Measurements from ENCODE around the gene FBXL4.

The FBXL4 gene

GRCh38 chr6:98847416-98847778, 100.3 kb downstream of the FBXL4 start:
- H3K27me3 ChIP-seq (ENCODE audit: insufficient read depth, poor library complexity, severe bottlenecking): peaks cover 90% of the 10 kb centered on the region
- H3K4me1 ChIP-seq (ENCODE audit: insufficient read depth, poor library complexity, severe bottlenecking): no peaks in the 10 kb centered on the region
- no peaks in the 10 kb centered on the region for H3K36me3 ChIP-seq (ENCODE audit: low read depth)
- TF ChIP-seq CTCF (IDR thresholded peaks at IDR 0.05; ENCODE audit: poor library complexity, severe bottlenecking): no peak
- no peak overlapping the region for H3K4me3 ChIP-seq (ENCODE audit: severe bottlenecking)
- H3K9me3 ChIP-seq (ENCODE audit: severe bottlenecking): no peaks in the 10 kb centered on the region
- DNase-seq (ENCODE audit: low spot score): no peak
- H3K27ac ChIP-seq (ENCODE audit: poor library complexity, severe bottlenecking): no peak overlapping the region
- ATAC-seq (ENCODE audit: low read depth): no peak

- no peak for ATAC-seq (ENCODE audit: low read depth)
- no peak for DNase-seq (ENCODE audit: low spot score)
- TF ChIP-seq CTCF (IDR thresholded peaks at IDR 0.05; ENCODE audit: poor library complexity, severe bottlenecking): peak; percentile 67
- no peak overlapping the region for H3K27ac ChIP-seq (ENCODE audit: poor library complexity, severe bottlenecking)
- no peak overlapping the region for H3K4me3 ChIP-seq (ENCODE audit: severe bottlenecking)
- no peaks in the 10 kb centered on the region for H3K9me3 ChIP-seq (ENCODE audit: severe bottlenecking)
- H3K4me1 ChIP-seq (ENCODE audit: insufficient read depth, poor library complexity, severe bottlenecking): no peaks in the 10 kb centered on the region
- H3K27me3 ChIP-seq (ENCODE audit: insufficient read depth, poor library complexity, severe bottlenecking): peaks cover 100% of the 10 kb centered on the region
- H3K36me3 ChIP-seq (ENCODE audit: low read depth): no peaks in the 10 kb centered on the region
Observed at GRCh38 chr6:98846021-98846380, 101.7 kb downstream of the FBXL4 start.

- no peak overlapping the region for H3K27ac ChIP-seq (ENCODE audit: poor library complexity, severe bottlenecking)
- no peak overlapping the region for H3K4me3 ChIP-seq (ENCODE audit: severe bottlenecking)
- TF ChIP-seq CTCF (IDR thresholded peaks at IDR 0.05; ENCODE audit: poor library complexity, severe bottlenecking): peak; percentile 89
- no peak for DNase-seq (ENCODE audit: low spot score)
- H3K4me1 ChIP-seq (ENCODE audit: insufficient read depth, poor library complexity, severe bottlenecking): no peaks in the 10 kb centered on the region
- peak; percentile 70 for ATAC-seq (ENCODE audit: low read depth)
- H3K9me3 ChIP-seq (ENCODE audit: severe bottlenecking): no peaks in the 10 kb centered on the region
- H3K27me3 ChIP-seq (ENCODE audit: insufficient read depth, poor library complexity, severe bottlenecking): peaks cover 100% of the 10 kb centered on the region
- H3K36me3 ChIP-seq (ENCODE audit: low read depth): no peaks in the 10 kb centered on the region
Observed at GRCh38 chr6:98845211-98846020, 102.3 kb downstream of the FBXL4 start.

GRCh38 chr6:98844244-98845210, 103.2 kb downstream of the FBXL4 start:
- no peaks in the 10 kb centered on the region for H3K4me1 ChIP-seq (ENCODE audit: insufficient read depth, poor library complexity, severe bottlenecking)
- H3K27me3 ChIP-seq (ENCODE audit: insufficient read depth, poor library complexity, severe bottlenecking): peaks cover 100% of the 10 kb centered on the region
- H3K27ac ChIP-seq (ENCODE audit: poor library complexity, severe bottlenecking): no peak overlapping the region
- no peak for TF ChIP-seq CTCF (IDR thresholded peaks at IDR 0.05; ENCODE audit: poor library complexity, severe bottlenecking)
- ATAC-seq (ENCODE audit: low read depth) (peak; percentile 26; the same call in 1 of the 3 replicates), DNase-seq (ENCODE audit: low spot score) (no peak)
- H3K4me3 ChIP-seq (ENCODE audit: severe bottlenecking): no peak overlapping the region
- no peaks in the 10 kb centered on the region for H3K36me3 ChIP-seq (ENCODE audit: low read depth)
- H3K9me3 ChIP-seq (ENCODE audit: severe bottlenecking): no peaks in the 10 kb centered on the region

Data from RWPE2 (cell line).